Stimulated activated CD8-positive, alpha-beta memory T cell treated with anti-CD3 and anti-CD28 coated beads, Interleukin-12 subunit alpha, Interleukin-12 subunit beta, amount 100 ng/mL, for 1 hour (primary cell): ENCODE measurements around the gene PROCR.
"Not testable (repeated sequence)": the region's sequence is repeated elsewhere in the genome, so short reads cannot be mapped to it uniquely, and the experiment has no call there.

ENCODE experiments used
- DNase-seq: peaks from one replicate; pipeline ENCODE4 v3.0.0-alpha.2; 2020; ENCODE audit warnings: low read depth

The PROCR gene

DNA sequence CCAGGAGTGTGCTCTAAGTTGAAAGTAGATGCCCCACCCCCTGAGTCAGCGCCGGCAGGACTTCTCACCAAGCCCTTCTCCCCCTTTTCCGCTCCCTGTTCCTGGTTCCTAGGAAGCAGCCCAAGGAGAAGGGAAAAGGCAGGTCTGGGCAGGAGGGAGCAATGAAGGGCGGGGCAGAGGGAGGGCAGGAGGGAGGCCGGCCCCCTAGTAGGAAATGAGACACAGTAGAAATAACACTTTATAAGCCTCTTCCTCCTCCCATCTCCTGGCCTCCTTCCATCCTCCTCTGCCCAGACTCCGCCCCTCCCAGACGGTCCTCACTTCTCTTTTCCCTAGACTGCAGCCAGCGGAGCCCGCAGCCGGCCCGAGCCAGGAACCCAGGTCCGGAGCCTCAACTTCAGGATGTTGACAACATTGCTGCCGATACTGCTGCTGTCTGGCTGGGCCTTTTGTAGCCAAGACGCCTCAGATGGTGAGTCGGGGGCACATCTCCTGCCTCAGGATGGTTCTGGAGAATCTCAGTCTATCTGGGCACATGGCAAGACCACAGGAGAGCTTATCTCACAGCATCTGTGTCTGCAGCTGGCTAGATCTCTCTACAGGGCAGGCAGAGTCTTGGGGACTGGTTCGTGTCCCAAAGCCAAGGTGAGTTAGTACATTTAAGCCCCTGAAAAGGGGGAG, at the start of gene PROCR:
Gene PROCR, plus strand, starts transcription at position 320 of the 681 bp plus-strand sequence. Its CDS starts 83 bp downstream, at position 403.
- DNase-seq: no peak

- DNase-seq: no peak
Observed at GRCh38 chr20:35122756-35123405, 49.0 kb upstream of the PROCR start.

- no peak for DNase-seq
Observed at GRCh38 chr20:35125753-35126152, 46.1 kb upstream of the PROCR start.

DNA sequence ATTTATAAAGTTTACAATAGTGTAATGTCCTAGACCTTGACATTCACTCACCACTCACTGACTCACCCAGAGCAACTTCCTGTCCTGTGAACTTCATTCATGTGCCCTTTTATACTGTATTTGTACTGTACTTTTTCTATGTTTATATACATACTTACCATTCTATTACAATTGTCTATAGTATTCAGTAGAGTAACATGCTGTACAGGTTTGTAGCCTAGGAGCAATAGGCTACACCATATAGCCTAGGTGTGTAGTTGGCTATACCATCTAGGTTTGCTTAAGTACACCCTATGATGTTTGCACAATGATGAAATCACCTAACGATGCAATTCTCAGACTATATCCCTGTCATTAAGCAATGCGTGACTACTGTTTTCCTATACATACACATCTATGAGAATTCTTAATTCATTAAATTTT, 42.2 kb upstream of the PROCR start:
- no peak for DNase-seq

- no peak for DNase-seq
Observed at GRCh38 chr20:35131934-35132333, 39.9 kb upstream of the PROCR start.

DNA sequence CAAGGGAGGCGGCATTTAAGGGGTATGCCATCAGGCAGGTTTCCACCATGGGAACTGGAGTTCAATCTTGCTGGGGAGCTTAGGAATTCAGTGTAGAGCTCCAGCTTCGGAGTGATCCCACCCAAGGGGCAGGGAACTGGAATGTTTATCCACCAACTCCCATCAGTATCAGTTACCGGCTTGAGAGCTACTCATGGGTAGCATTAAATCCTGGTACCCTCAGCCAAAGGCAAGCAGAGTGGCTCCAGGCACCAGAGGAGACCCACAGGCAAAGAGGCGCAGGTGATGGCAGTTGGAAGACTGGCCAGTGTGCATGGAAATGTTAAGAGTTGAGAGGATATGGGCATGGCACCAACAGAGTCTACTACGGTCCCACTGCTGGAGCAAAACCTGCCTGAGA, 38.8 kb upstream of the PROCR start:
- no peak for DNase-seq

DNA sequence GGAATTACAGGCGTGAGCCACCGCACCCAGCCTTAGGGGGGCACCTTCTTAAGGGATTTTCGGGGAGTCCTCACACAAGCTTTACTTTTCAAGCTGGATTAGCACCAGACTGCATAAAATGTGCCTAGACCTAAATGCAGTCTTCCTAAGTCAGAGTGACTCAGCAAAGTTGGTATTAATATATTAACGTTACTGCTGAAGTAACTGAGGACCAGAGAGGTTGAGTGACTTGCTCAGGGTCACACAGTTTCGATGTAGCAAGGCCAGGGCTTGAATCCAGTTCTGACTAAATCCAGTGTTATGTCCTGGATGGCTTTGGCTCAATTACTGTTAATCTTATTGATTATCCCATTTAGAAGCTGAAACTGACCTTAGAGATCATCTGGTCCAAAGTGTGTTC, 38.1 kb upstream of the PROCR start:
- DNase-seq: no peak

GRCh38 chr20:35134472-35134871, 37.4 kb upstream of the PROCR start:
- no peak for DNase-seq

- DNase-seq: no peak
Observed at GRCh38 chr20:35134880-35135279, 37.0 kb upstream of the PROCR start.

GRCh38 chr20:35135867-35136586, 35.8 kb upstream of the PROCR start:
- no peak for DNase-seq

- DNase-seq: no peak
Observed at GRCh38 chr20:35144694-35145093, 27.2 kb upstream of the PROCR start.

DNA sequence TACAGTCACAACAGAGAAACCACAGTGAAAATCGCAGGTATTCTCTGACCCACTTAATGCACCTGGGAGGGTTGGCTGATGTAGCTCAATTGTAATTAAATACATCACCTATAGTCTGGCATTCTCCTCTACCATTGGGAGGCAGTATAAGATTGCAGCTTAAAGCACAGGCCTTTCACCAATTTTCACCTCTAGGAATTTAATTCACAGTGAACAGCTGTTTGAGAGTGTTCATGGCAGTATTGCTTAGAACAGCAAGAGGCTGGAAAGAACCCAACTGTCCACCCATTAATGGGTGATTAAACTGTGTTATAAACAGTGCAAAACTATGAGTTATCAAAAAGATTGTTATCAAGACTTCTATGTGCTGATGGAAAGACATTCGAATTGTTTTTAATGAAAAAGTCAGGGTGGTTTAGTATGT, 26.7 kb upstream of the PROCR start:
- DNase-seq: no peak

- DNase-seq: no peak
Observed at GRCh38 chr20:35146299-35146919, 25.5 kb upstream of the PROCR start.

GRCh38 chr20:35146920-35147574, 24.8 kb upstream of the PROCR start, which contains the start of gene EDEM2:
Gene EDEM2 (minus strand): TSS chr20:35147336. CDS start chr20:35147258, 78 bp downstream.
- DNase-seq: peak; percentile 89

GRCh38 chr20:35147575-35148071, 24.2 kb upstream of the PROCR start:
- DNase-seq: not testable (repeated sequence)

GRCh38 chr20:35150846-35151579, 20.9 kb upstream of the PROCR start:
- no peak for DNase-seq

DNA sequence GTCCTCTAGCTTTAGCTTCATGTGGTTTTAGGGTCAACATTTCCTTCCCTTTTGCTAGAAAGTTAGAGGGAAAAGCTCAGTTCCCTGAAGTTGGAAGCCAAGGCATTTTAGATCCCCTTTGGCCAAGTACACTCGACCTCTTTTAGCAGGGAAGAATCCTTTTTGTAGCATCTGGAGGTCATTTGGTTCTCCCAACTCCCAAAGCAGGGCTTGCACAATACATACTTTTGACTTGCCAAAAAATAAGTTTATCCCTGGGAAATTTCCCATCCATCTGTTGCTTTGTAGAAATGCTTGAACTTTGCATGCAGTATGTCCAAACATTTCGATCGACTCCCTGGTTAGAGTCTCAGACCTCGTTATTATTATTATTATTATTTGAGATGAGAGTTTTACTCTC, 20.1 kb upstream of the PROCR start:
- no peak for DNase-seq

DNA sequence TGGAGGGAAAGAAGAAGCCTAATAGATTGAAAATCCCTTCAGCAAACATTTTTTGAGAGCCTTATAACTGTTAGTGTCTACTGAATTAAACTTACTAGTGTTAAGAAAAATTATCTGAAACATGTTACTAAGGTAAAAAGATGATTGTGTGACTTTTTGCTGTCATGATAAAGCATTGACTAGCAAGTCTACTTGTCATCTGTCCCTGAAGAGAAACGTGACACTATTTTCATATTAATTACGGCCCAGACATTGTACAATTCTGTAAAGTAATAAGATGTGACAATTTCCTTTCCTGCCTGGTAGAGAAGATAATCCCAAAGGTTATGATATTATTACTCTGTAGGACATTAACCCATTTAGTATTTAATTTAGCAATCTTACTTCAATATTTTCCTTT, 15.9 kb upstream of the PROCR start:
- no peak for DNase-seq

GRCh38 chr20:35156978-35157377, 14.9 kb upstream of the PROCR start:
- DNase-seq: no peak

- not testable (repeated sequence) for DNase-seq
Observed at GRCh38 chr20:35160341-35160740, 11.5 kb upstream of the PROCR start.

- DNase-seq: not testable (repeated sequence)
Observed at GRCh38 chr20:35164531-35164930, 7.3 kb upstream of the PROCR start.
